ENCODE measurements around the gene SHISA8. TPM values are rescaled to one million over a fixed set of nuclear protein-coding genes. Genes with fewer than 3 reads are reported as not detected.

The SHISA8 gene
- total and polyA plus RNA-seq, 10 of the 15 experiments (the other 5 are each of a cell fraction or from before 2014, with no cell fraction given), result 0.06 to 10.1 (median 0.25) TPM

DNA sequence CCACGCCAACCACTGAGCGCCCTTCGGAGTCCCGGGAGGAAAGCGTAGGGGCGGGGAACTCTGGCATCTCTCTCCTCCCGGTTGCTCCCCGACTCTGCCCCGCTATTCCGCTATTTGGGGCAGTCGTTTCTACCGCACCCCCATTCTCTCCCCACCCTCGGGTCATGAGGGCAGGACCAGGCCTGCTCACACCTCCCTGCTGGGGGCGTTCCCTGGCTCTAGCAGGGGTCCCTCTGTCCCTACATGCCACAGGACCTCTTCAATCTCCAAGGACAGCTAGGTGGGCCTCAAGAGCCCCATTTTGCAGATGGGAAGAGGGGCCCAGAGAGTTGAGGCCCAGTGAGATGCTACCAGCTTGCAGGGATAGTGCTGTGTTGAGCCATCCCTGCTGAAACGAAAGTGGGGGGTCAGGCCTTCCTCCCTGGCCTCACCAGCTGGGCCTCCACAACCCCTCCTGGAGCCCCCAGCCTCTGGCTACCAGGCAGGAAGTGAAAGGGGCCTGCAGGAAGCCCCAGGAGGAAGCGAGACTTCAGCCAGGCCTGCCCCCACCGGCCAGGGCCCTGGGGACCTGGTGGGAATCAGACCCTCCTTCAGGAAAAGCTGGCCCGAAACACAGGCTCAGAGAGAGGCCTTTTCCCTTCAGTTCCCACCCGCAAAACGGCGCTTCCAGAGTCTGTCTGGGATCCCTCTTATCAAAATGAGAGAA, 5.5 kb upstream of the SHISA8 start (continued):
- TF ChIP-seq, protein P1, sequence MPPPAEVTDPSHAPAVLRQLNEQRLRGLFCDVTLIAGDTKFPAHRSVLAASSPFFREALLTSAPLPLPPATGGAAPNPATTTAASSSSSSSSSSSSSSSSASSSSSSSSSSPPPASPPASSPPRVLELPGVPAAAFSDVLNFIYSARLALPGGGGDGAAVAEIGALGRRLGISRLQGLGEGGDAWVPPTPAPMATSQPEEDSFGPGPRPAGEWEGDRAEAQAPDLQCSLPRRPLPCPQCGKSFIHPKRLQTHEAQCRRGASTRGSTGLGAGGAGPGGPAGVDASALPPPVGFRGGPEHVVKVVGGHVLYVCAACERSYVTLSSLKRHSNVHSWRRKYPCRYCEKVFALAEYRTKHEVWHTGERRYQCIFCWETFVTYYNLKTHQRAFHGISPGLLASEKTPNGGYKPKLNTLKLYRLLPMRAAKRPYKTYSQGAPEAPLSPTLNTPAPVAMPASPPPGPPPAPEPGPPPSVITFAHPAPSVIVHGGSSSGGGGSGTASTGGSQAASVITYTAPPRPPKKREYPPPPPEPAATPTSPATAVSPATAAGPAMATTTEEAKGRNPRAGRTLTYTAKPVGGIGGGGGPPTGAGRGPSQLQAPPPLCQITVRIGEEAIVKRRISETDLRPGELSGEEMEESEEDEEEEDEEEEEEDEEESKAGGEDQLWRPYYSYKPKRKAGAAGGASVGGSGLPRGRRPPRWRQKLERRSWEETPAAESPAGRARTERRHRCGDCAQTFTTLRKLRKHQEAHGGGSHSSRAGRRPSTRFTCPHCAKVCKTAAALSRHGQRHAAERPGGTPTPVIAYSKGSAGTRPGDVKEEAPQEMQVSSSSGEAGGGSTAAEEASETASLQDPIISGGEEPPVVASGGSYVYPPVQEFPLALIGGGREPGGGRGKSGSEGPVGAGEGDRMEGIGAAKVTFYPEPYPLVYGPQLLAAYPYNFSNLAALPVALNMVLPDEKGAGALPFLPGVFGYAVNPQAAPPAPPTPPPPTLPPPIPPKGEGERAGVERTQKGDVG (CRISPR knock-in tag; IDR thresholded peaks at IDR 0.05), result no peak
- 0 out of 2 replicates have a peak, but pooled peaks have one; percentile 31 for TF ChIP-seq BMI1 (IDR thresholded peaks at IDR 0.05; ENCODE audit: borderline replicate concordance)
- 0 out of 2 replicates have a peak, but pooled peaks have one; percentile 25 for TF ChIP-seq ZNF207 (IDR thresholded peaks at IDR 0.05; ENCODE audit: borderline replicate concordance)
- TF ChIP-seq HDGF (IDR thresholded peaks at IDR 0.05), result 0 out of 2 replicates have a peak, but pooled peaks have one; percentile 65
- TF ChIP-seq SIN3A (IDR thresholded peaks at IDR 0.05; ENCODE audit: low read depth, low read length), result no peak
- TF ChIP-seq EGR1 (IDR thresholded peaks at IDR 0.05; ENCODE audit: borderline replicate concordance in 1 of 2, low read depth in 2 of 2, low read length in 2 of 2), result peak in 1 of 2 experiments; percentile 82; a peak in 2 of 3 replicates
- no peak; the same call in 1 of the 2 replicates for TF ChIP-seq YY1 (IDR thresholded peaks at IDR 0.05; ENCODE audit: low read depth, low read length)
- TF ChIP-seq RFX5 (IDR thresholded peaks at IDR 0.05; ENCODE audit: low read depth, low read length), result no peak
- TF ChIP-seq, protein P2, sequence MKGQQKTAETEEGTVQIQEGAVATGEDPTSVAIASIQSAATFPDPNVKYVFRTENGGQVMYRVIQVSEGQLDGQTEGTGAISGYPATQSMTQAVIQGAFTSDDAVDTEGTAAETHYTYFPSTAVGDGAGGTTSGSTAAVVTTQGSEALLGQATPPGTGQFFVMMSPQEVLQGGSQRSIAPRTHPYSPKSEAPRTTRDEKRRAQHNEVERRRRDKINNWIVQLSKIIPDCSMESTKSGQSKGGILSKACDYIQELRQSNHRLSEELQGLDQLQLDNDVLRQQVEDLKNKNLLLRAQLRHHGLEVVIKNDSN (IDR thresholded peaks at IDR 0.05; ENCODE audit: borderline replicate concordance, extremely low read length, insufficient read depth, low read depth, low read length), result no peak
- TF ChIP-seq SP1 (IDR thresholded peaks at IDR 0.05; ENCODE audit: low read depth, low read length), result peak; percentile 68
- TF ChIP-seq POU2F2 (IDR thresholded peaks at IDR 0.05; ENCODE audit: borderline replicate concordance, low read depth, low read length), result peak; percentile 7; the same call in 1 of the 3 replicates
- TF ChIP-seq, protein P3, sequence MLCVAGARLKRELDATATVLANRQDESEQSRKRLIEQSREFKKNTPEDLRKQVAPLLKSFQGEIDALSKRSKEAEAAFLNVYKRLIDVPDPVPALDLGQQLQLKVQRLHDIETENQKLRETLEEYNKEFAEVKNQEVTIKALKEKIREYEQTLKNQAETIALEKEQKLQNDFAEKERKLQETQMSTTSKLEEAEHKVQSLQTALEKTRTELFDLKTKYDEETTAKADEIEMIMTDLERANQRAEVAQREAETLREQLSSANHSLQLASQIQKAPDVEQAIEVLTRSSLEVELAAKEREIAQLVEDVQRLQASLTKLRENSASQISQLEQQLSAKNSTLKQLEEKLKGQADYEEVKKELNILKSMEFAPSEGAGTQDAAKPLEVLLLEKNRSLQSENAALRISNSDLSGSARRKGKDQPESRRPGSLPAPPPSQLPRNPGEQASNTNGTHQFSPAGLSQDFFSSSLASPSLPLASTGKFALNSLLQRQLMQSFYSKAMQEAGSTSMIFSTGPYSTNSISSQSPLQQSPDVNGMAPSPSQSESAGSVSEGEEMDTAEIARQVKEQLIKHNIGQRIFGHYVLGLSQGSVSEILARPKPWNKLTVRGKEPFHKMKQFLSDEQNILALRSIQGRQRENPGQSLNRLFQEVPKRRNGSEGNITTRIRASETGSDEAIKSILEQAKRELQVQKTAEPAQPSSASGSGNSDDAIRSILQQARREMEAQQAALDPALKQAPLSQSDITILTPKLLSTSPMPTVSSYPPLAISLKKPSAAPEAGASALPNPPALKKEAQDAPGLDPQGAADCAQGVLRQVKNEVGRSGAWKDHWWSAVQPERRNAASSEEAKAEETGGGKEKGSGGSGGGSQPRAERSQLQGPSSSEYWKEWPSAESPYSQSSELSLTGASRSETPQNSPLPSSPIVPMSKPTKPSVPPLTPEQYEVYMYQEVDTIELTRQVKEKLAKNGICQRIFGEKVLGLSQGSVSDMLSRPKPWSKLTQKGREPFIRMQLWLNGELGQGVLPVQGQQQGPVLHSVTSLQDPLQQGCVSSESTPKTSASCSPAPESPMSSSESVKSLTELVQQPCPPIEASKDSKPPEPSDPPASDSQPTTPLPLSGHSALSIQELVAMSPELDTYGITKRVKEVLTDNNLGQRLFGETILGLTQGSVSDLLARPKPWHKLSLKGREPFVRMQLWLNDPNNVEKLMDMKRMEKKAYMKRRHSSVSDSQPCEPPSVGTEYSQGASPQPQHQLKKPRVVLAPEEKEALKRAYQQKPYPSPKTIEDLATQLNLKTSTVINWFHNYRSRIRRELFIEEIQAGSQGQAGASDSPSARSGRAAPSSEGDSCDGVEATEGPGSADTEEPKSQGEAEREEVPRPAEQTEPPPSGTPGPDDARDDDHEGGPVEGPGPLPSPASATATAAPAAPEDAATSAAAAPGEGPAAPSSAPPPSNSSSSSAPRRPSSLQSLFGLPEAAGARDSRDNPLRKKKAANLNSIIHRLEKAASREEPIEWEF (IDR thresholded peaks at IDR 0.05; ENCODE audit: insufficient replicate concordance, low read depth, low read length), result no peak
- TF ChIP-seq ASH2L (IDR thresholded peaks at IDR 0.05; ENCODE audit: borderline replicate concordance, low read depth), result peak; percentile 16; the same call in 1 of the 2 replicates
- TF ChIP-seq TBL1XR1 (IDR thresholded peaks at IDR 0.05; ENCODE audit: low read depth, low read length), result 0 out of 2 replicates have a peak, but pooled peaks have one; percentile 17
- peak; percentile 50 for TF ChIP-seq RELA (IDR thresholded peaks at IDR 0.05; ENCODE audit: borderline replicate concordance, partially characterized antibody)
- TF ChIP-seq BACH1 (IDR thresholded peaks at IDR 0.05; ENCODE audit: borderline replicate concordance), result peak; percentile 82
- TF ChIP-seq, protein P4, sequence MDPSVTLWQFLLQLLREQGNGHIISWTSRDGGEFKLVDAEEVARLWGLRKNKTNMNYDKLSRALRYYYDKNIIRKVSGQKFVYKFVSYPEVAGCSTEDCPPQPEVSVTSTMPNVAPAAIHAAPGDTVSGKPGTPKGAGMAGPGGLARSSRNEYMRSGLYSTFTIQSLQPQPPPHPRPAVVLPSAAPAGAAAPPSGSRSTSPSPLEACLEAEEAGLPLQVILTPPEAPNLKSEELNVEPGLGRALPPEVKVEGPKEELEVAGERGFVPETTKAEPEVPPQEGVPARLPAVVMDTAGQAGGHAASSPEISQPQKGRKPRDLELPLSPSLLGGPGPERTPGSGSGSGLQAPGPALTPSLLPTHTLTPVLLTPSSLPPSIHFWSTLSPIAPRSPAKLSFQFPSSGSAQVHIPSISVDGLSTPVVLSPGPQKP (IDR thresholded peaks at IDR 0.05; ENCODE audit: low read depth, low read length), result no peak
- peak; percentile 32 to 52; a peak in 1 of 4 replicates for TF ChIP-seq EP300 (IDR thresholded peaks at IDR 0.05; ENCODE audit: borderline replicate concordance in 1 of 2, control insufficient read depth in 1 of 2, low read depth in 2 of 2, low read length in 2 of 2)
